Mucosa of descending colon (tissue), 3 donors: ENCODE results near the gene APOBR. TPM values are rescaled to one million over a fixed set of nuclear protein-coding genes. Genes with fewer than 3 reads are reported as not detected.

Source experiments
- ATAC-seq: fragments of 200-7000 bp; cut with Tn5 transposase; one replicate; pipeline ENCODE4 v1.9.1; 2020; ENCODE audit warnings: mild to moderate bottlenecking, moderate library complexity
- DNase-seq, 3 donors: peaks; one replicate each; pipeline ENCODE4 v3.0.0-alpha.2; 2020
- H3K36me3 ChIP-seq: fragments of 200-600 bp; one replicate; pipeline ENCODE4 v1.8.0; 2021; ENCODE audit warnings: low read depth, mild to moderate bottlenecking
- H3K4me1 ChIP-seq: fragments of 200-600 bp; one replicate; pipeline ENCODE4 v1.8.0; 2021; ENCODE audit warnings: low read depth, mild to moderate bottlenecking
- H3K4me3 ChIP-seq: fragments of 200-600 bp; one replicate; pipeline ENCODE4 v1.8.0; 2021; ENCODE audit warnings: mild to moderate bottlenecking
- H3K9me3 ChIP-seq: fragments of 200-600 bp; one replicate; pipeline ENCODE4 v1.8.0; 2021; ENCODE audit warnings: mild to moderate bottlenecking
- CTCF ChIP-seq: fragments of 200-600 bp; IDR thresholded peaks from one replicate; pipeline ENCODE4 v1.8.0; 2022; ENCODE audit warnings: antibody characterized with exemption, mild to moderate bottlenecking
- intact Hi-C, 2 donors: fragments of 100-400 bp; cut with DNase I in 1 of 2; cut with micrococcal nuclease in 1 of 2; formaldehyde crosslinking; loops; one replicate each; pipeline versions ENCODE4 v1.11.0 to v1.11.1; 2022; cut with DNase I, micrococcal nuclease
- total RNA-seq, 3 donors: library from RNA; stranded (reverse); fragmentation: NEBNext Ultra II Directional in 2 of 3; extraction: Animal tissue kit (Norgen Biotek cat#: 25700) in 2 of 3; gene quantifications; one replicate each; pipeline versions ENCODE4 v1.2.1 to v1.2.4, GENCODE V29; 2021 to 2023
- donor health status: DM: no; HTN: no; CAD: no; lungs with moderate emphysema.
- donor health status: DM: no; HTN: no; CAD: no.
- donor health status: DM: no; HTN: yes; CAD: no.

The APOBR gene
- total RNA-seq, 3 donors from 2014 or later = 28.8 to 65.4 (median 57.2) TPM

GRCh38 chr16:28501258-28502232 lies 7.1 kb downstream of the APOBR start:
- H3K4me1 ChIP-seq = peaks cover 5% of the 10 kb centered on the region
- intact Hi-C loops = no loop called here
- no peaks in the 10 kb centered on the region for H3K36me3 ChIP-seq
- no peaks in the 10 kb centered on the region for H3K9me3 ChIP-seq
- no peak overlapping the region for H3K4me3 ChIP-seq
- DNase-seq = no peak
- ATAC-seq = no peak
- no peak for TF ChIP-seq CTCF

GRCh38 chr16:28502290-28502689 lies 7.8 kb downstream of the APOBR start:
- no peak for TF ChIP-seq CTCF
- Histone ChIP-seq H3K36me3 (no peaks in the 10 kb centered on the region), H3K4me3 (no peak overlapping the region), H3K4me1 (peaks cover 3% of the 10 kb centered on the region), H3K9me3 (no peaks in the 10 kb centered on the region)
- DNase-seq (no peak), ATAC-seq (no peak)
- intact Hi-C loops = no loop called here

- no peak for TF ChIP-seq CTCF
- ATAC-seq (no peak), DNase-seq (no peak)
- Histone ChIP-seq H3K36me3 (no peaks in the 10 kb centered on the region), H3K4me3 (no peak overlapping the region), H3K9me3 (no peaks in the 10 kb centered on the region), H3K4me1 (no peaks in the 10 kb centered on the region)
- intact Hi-C loops = no loop called here
Measured at GRCh38 chr16:28503470-28504259, 9.2 kb downstream of the APOBR start.

GRCh38 chr16:28504707-28505404 lies 10.4 kb downstream of the APOBR start:
- TF ChIP-seq CTCF = no peak
- intact Hi-C loops = no loop called here
- DNase-seq (no peak), ATAC-seq (peak; percentile 42)
- Histone ChIP-seq H3K4me3 (no peak overlapping the region), H3K36me3 (no peaks in the 10 kb centered on the region), H3K4me1 (no peaks in the 10 kb centered on the region), H3K9me3 (no peaks in the 10 kb centered on the region)

GRCh38 chr16:28505489-28506137 lies 11.2 kb downstream of the APOBR start:
- no peaks in the 10 kb centered on the region for H3K4me1 ChIP-seq
- H3K36me3 ChIP-seq = no peaks in the 10 kb centered on the region
- no peak overlapping the region for H3K4me3 ChIP-seq
- ATAC-seq (no peak), DNase-seq (no peak)
- TF ChIP-seq CTCF = no peak
- intact Hi-C loops = no loop called here
- no peaks in the 10 kb centered on the region for H3K9me3 ChIP-seq
